ENCODE data around the gene CUL1. TPM values are rescaled to one million over a fixed set of nuclear protein-coding genes. Genes with fewer than 3 reads are reported as not detected.

Gene CUL1
- total and polyA plus RNA-seq, 2 donors (not counting 3 experiments of a cell fraction or from before 2014, with no cell fraction given) = 25.7 to 50.2 TPM

GRCh38 chr7:148695953-148696352 is 2.8 kb upstream of the CUL1 start:
- POLR2A ChIA-PET = no interaction called here
- no peak for FAIRE-seq
- CTCF ChIA-PET = no interaction called here

More at GRCh38 chr7:148695953-148696352, 2.8 kb upstream of the CUL1 start:
- peaks cover 22% of the 10 kb centered on the region for H3K79me2 ChIP-seq (ENCODE audit: control insufficient read depth, insufficient read depth, low read length)
- H4K20me1 ChIP-seq (replicated peaks; ENCODE audit: control insufficient read depth, extremely low read depth, insufficient read depth, low read length) = peaks cover 6% of the 10 kb centered on the region
- no peak for TF ChIP-seq POLR2A (IDR thresholded peaks at IDR 0.05; ENCODE audit: low read depth, low read length)
- TF ChIP-seq GATA2 (IDR thresholded peaks at IDR 0.05; ENCODE audit: insufficient read depth, insufficient read length, low read depth, low read length) = no peak
- TF ChIP-seq FOS (IDR thresholded peaks at IDR 0.05; ENCODE audit: borderline replicate concordance, insufficient read depth, low read length) = no peak
- no peak for TF ChIP-seq JUN (IDR thresholded peaks at IDR 0.05; ENCODE audit: borderline replicate concordance, insufficient read depth, insufficient read length, low read depth)
- TF ChIP-seq POLR2AphosphoS5 (IDR thresholded peaks at IDR 0.05; ENCODE audit: insufficient read depth, low read depth, low read length) = no peak
- TF ChIP-seq EZH2 (IDR thresholded peaks at IDR 0.05; ENCODE audit: borderline replicate concordance, low read depth, low read length, severe bottlenecking) = no peak
- TF ChIP-seq MAX (IDR thresholded peaks at IDR 0.05; ENCODE audit: insufficient read depth, insufficient read length) = no peak
- TF ChIP-seq MYC (IDR thresholded peaks at IDR 0.05; ENCODE audit: low read depth, low read length) = no peak
- no peak for TF ChIP-seq CTCF (IDR thresholded peaks at IDR 0.05; ENCODE audit: extremely low read depth in 1 of 2, insufficient read depth in 1 of 2, low read depth in 1 of 2, low read length in 2 of 2)
- no peaks in the 10 kb centered on the region for H3K9me1 ChIP-seq (replicated peaks; ENCODE audit: control insufficient read depth, extremely low read depth, insufficient read depth, low read length)
- H3K27me3 ChIP-seq (ENCODE audit: control insufficient read depth in 2 of 2, insufficient read depth in 2 of 2, low read length in 2 of 2) = no peaks in the 10 kb centered on the region
- peaks cover 23% of the 10 kb centered on the region for H3K4me1 ChIP-seq (ENCODE audit: control insufficient read depth, extremely low read depth, insufficient read depth, low read length)
- no peak overlapping the region for H3K27ac ChIP-seq (ENCODE audit: insufficient read depth, low read depth, low read length)
- H3K4me2 ChIP-seq (ENCODE audit: insufficient read depth, low read length) = no peak overlapping the region
- no peak overlapping the region for H2AFZ ChIP-seq (ENCODE audit: low read depth, low read length)
- no peak for DNase-seq (ENCODE audit: low read depth, low spot score)
- intact Hi-C loops (cut with micrococcal nuclease) (loop anchor here (2.0 kb wide), 1 partner anchor 121 kb away; no protein-coding TSS in a partner anchor), dilution Hi-C loops (cut with MboI; ENCODE audit: extremely low pct_ligation_motif_present, low sequenced_read_pairs) (no loop called here)
- H3K36me3 ChIP-seq (ENCODE audit: control insufficient read depth in 2 of 2, extremely low read depth in 1 of 2, insufficient read depth in 2 of 2, low read length in 2 of 2) = no peaks in the 10 kb centered on the region
- H3K9me3 ChIP-seq (replicated peaks; ENCODE audit: control insufficient read depth, insufficient read depth, low read length) = no peaks in the 10 kb centered on the region
- no peak overlapping the region for H3K4me3 ChIP-seq (replicated peaks in 1 of 3; ENCODE audit: insufficient read depth in 1 of 3, low read depth in 1 of 3, low read length in 3 of 3)
- H3K9ac ChIP-seq (replicated peaks; ENCODE audit: extremely low read depth, insufficient read depth, low read length) = no peak overlapping the region
- BruUV-seq (replicated peaks) = no TSS peak
